HCT116 (cell line): Measurements from ENCODE around the gene MT3. TPM values are rescaled to one million over a fixed set of nuclear protein-coding genes. Genes with fewer than 3 reads are reported as not detected.

Source experiments
- ATAC-seq: fragments of 200-7000 bp; cut with Tn5 transposase; 2 replicates; pipeline ENCODE4 v1.9.1; 2020; ENCODE audit warnings: mild to moderate bottlenecking, moderate library complexity
- BruUV-seq: library from RNA; stranded (reverse); fragments of 400-500 nt; replicated peaks from 2 replicates; lab custom pipeline; 2021; lab: Mats Ljungman, UMichigan
- CTCF ChIA-PET: fragments of 300-600 bp; sonication (Branson Sonifier 250); formaldehyde crosslinking; loops from one replicate; lab custom pipeline; 2021; ENCODE audit warnings: antibody characterized with exemption; lab: Charles Lee
- POLR2A ChIA-PET: fragments of 300-600, 350-600 bp; sonication (Branson Sonifier 250); formaldehyde crosslinking; loops from one replicate; lab custom pipeline; 2021; ENCODE audit warnings: antibody characterized with exemption; lab: Charles Lee
- RAD21 ChIA-PET, 2 experiments: fragments of 300-600 bp; sonication (Branson Sonifier 250); formaldehyde crosslinking; loops; one replicate each; lab custom pipeline; 2023; ENCODE audit warnings: low total read pairs in 2 of 2; ENCODE audit not compliant: uncharacterized antibody in 2 of 2, unreplicated experiment in 2 of 2, low non-redundant PET in 1 of 2; lab: Charles Lee
- DNase-seq: peaks from one replicate; pipeline ENCODE4 v3.0.0-alpha.2; 2010; ENCODE audit warnings: low read depth, low spot score
- H2AFZ ChIP-seq: fragments of 200-600 bp; shearing (Covaris generic), sonication (generic); 2 replicates; pipeline ENCODE4 v1.6.1; 2017; ENCODE audit warnings: low read depth, mixed run types, mixed read lengths, antibody characterized with exemption, low read length; ENCODE audit not compliant: poor library complexity, severe bottlenecking
- H3K27ac ChIP-seq: 2 replicates; pipeline ENCODE4 v1.5.1; 2012; ENCODE audit warnings: low read depth, low read length
- H3K27me3 ChIP-seq: fragments of 200-600 bp; sonication (generic); 2 replicates; pipeline ENCODE4 v1.6.1; 2016; ENCODE audit warnings: mixed run types, low read length, mixed read lengths; ENCODE audit not compliant: insufficient read depth
- H3K36me3 ChIP-seq, 2 experiments: fragments of 200-500 bp in 1 of 2; fragments of 200-600 bp in 1 of 2; sonication (Bioruptor generic) in 1 of 2; sonication (generic) in 1 of 2; 2 replicates each; pipeline versions ENCODE4 v1.5.1 to v1.6.1; 2014 to 2016; ENCODE audit warnings: low read length in 2 of 2, inconsistent platforms in 1 of 2, mixed read lengths in 1 of 2, mixed run types in 1 of 2; ENCODE audit not compliant: insufficient read depth in 2 of 2, control insufficient read depth in 1 of 2
- H3K4me1 ChIP-seq, 2 experiments: fragments of 200-600 bp in 1 of 2; sonication (generic) in 1 of 2; 2 replicates each; pipeline versions ENCODE4 v1.5.1 to v1.6.1; 2012 to 2017; ENCODE audit warnings: low read length in 2 of 2, inconsistent platforms in 1 of 2, mild to moderate bottlenecking in 1 of 2, mixed read lengths in 1 of 2, mixed run types in 1 of 2, moderate library complexity in 1 of 2; ENCODE audit not compliant: insufficient read depth in 2 of 2, control insufficient read depth in 1 of 2
- H3K4me2 ChIP-seq: fragments of 200-600 bp; sonication (generic); 2 replicates; pipeline ENCODE4 v1.6.1; 2017; ENCODE audit warnings: mixed run types, low read length, mixed read lengths
- H3K4me3 ChIP-seq, 2 experiments: fragments of 200-600 bp in 1 of 2; sonication (generic) in 1 of 2; replicated peaks in 1 of 2; 2 replicates each; pipeline ENCODE4 v1.5.1; 2011 to 2016; ENCODE audit warnings: low read length in 2 of 2, control low read depth in 1 of 2, low read depth in 1 of 2, mild to moderate bottlenecking in 1 of 2, mixed read lengths in 1 of 2, mixed run types in 1 of 2
- H3K79me2 ChIP-seq: fragments of 200-600 bp; sonication (generic); 2 replicates; pipeline ENCODE4 v1.6.1; 2017; ENCODE audit warnings: mild to moderate bottlenecking, mixed run types, low read length, moderate library complexity, mixed read lengths; ENCODE audit not compliant: insufficient read depth
- H3K9ac ChIP-seq: fragments of 200-600 bp; sonication (generic); 2 replicates; pipeline ENCODE4 v1.6.1; 2016; ENCODE audit warnings: low read length, mixed read lengths
- H3K9me2 ChIP-seq: fragments of 200-600 bp; sonication (generic), shearing (Covaris generic); 2 replicates; pipeline ENCODE4 v1.6.1; 2017; ENCODE audit warnings: mixed run types, mild to moderate bottlenecking, moderate library complexity; ENCODE audit not compliant: insufficient read depth
- H3K9me3 ChIP-seq, 2 experiments: fragments of 200-500 bp in 1 of 2; fragments of 200-600 bp in 1 of 2; sonication (Bioruptor generic) in 1 of 2; sonication (generic) in 1 of 2; 2 replicates each; pipeline ENCODE4 v1.6.1; 2014 to 2017; ENCODE audit warnings: low read length in 2 of 2, mixed read lengths in 2 of 2, inconsistent platforms in 1 of 2, low read depth in 1 of 2, mild to moderate bottlenecking in 1 of 2, mixed run types in 1 of 2, moderate library complexity in 1 of 2; ENCODE audit not compliant: control insufficient read depth in 1 of 2, insufficient read depth in 1 of 2
- H4K20me1 ChIP-seq: fragments of 200-600 bp; sonication (generic), shearing (Covaris generic); 2 replicates; pipeline ENCODE4 v1.6.1; 2017; ENCODE audit warnings: mixed run types, mild to moderate bottlenecking, moderate library complexity; ENCODE audit not compliant: insufficient read depth
- POLR2A ChIP-seq: IDR thresholded peaks from 2 replicates; pipeline ENCODE4 v1.7.0; 2011; ENCODE audit warnings: borderline replicate concordance; ENCODE audit not compliant: insufficient read depth, insufficient read length; ENCODE audit errors: extremely low read depth
- POLR2AphosphoS5 ChIP-seq: IDR thresholded peaks from 2 replicates; pipeline ENCODE4 v1.6.1; 2011; ENCODE audit warnings: mild to moderate bottlenecking, low read depth, low read length, moderate library complexity
- SP1 ChIP-seq: IDR thresholded peaks from 2 replicates; pipeline ENCODE4 v1.6.1; 2012; ENCODE audit warnings: low read depth
- TCF7L2 ChIP-seq: IDR thresholded peaks from 2 replicates; pipeline ENCODE4 v1.7.0; 2011; ENCODE audit warnings: borderline replicate concordance, inconsistent platforms; ENCODE audit not compliant: insufficient read depth, insufficient read length; ENCODE audit errors: extremely low read depth
- YY1 ChIP-seq: IDR thresholded peaks from 2 replicates; pipeline ENCODE4 v1.6.1; 2011; ENCODE audit warnings: low read length, low read depth, moderate library complexity, mild to moderate bottlenecking; ENCODE audit not compliant: insufficient replicate concordance; ENCODE audit errors: extremely low read depth
- ZBTB33 ChIP-seq: IDR thresholded peaks from 2 replicates; pipeline ENCODE4 v1.6.1; 2011; ENCODE audit warnings: mild to moderate bottlenecking, low read length, moderate library complexity; ENCODE audit not compliant: insufficient replicate concordance; ENCODE audit errors: extremely low read depth
- intact Hi-C: fragments of 100-400 bp; cut with micrococcal nuclease; formaldehyde crosslinking; loops from 2 replicates; pipeline ENCODE4 v1.10.0; 2022
- total RNA-seq: library from RNA; stranded (reverse); gene quantifications from one replicate; pipeline ENCODE4 v1.2.1, GENCODE V29; 2021; ENCODE audit not compliant: unreplicated experiment

Gene MT3
- total RNA-seq, 1 experiment from 2014 or later: not detected

GRCh38 chr16:56610017-56610608 is 20.8 kb downstream of the MT3 start:
- peak overlapping the region; percentile 95 for H3K4me2 ChIP-seq
- RAD21 ChIA-PET: interaction anchor here (1.7 to 2.0 kb wide), 2 partner anchors 15 to 16 kb away, joined by 4 to 5 read pairs; partner anchors contain the start of gene MT1E (in 2 of the 2)
- TF ChIP-seq ZBTB33 (peak; percentile 51), SP1 (no peak), POLR2AphosphoS5 (peak; percentile 57), POLR2A (peak; percentile 59), YY1 (peak; percentile 19), TCF7L2 (peak; percentile 58)
- peaks cover 78 to 92% of the 10 kb centered on the region in 2 experiments for H3K4me1 ChIP-seq
- ATAC-seq (peak; percentile 25), DNase-seq (peak; percentile 75)
- intact Hi-C loops: no loop called here
- no peak overlapping the region for H2AFZ ChIP-seq
- no peaks in the 10 kb centered on the region for H3K9me2 ChIP-seq
- H3K4me3 ChIP-seq: peak overlapping the region; percentile 63 to 85
- no peaks in the 10 kb centered on the region for H3K36me3 ChIP-seq
- no peaks in the 10 kb centered on the region for H3K9me3 ChIP-seq
- H3K79me2 ChIP-seq: peaks cover 14% of the 10 kb centered on the region
- POLR2A ChIA-PET: interaction anchor here (0.7 to 16.1 kb wide), 5 partner anchors 15 to 105 kb away, joined by 3 to 344 read pairs (median 3); partner anchors contain the start of gene MT1E
- H4K20me1 ChIP-seq: no peaks in the 10 kb centered on the region
- no TSS peak for BruUV-seq
- peak overlapping the region; percentile 96 for H3K27ac ChIP-seq
- CTCF ChIA-PET: interaction anchor here (0.7 to 1.7 kb wide), 5 partner anchors 8 to 92 kb away, joined by 3 to 6 read pairs (median 3); partner anchors contain the start of gene MT1E
- H3K9ac ChIP-seq: peak overlapping the region; percentile 91
- no peaks in the 10 kb centered on the region for H3K27me3 ChIP-seq
